ENCODE measurements around the gene SPSB3. TPM values are rescaled to one million over a fixed set of nuclear protein-coding genes. Genes with fewer than 3 reads are reported as not detected.

SPSB3 gene
- total RNA-seq = 100 to 1,000 TPM; 120 to 123 TPM
- polyA plus RNA-seq = 10 to 100 TPM; 38.0 to 42.0 (median 40.8) TPM
- total RNA-seq = 39.4 to 164 (median 61.1) reads per million in 6 experiments

DNA sequence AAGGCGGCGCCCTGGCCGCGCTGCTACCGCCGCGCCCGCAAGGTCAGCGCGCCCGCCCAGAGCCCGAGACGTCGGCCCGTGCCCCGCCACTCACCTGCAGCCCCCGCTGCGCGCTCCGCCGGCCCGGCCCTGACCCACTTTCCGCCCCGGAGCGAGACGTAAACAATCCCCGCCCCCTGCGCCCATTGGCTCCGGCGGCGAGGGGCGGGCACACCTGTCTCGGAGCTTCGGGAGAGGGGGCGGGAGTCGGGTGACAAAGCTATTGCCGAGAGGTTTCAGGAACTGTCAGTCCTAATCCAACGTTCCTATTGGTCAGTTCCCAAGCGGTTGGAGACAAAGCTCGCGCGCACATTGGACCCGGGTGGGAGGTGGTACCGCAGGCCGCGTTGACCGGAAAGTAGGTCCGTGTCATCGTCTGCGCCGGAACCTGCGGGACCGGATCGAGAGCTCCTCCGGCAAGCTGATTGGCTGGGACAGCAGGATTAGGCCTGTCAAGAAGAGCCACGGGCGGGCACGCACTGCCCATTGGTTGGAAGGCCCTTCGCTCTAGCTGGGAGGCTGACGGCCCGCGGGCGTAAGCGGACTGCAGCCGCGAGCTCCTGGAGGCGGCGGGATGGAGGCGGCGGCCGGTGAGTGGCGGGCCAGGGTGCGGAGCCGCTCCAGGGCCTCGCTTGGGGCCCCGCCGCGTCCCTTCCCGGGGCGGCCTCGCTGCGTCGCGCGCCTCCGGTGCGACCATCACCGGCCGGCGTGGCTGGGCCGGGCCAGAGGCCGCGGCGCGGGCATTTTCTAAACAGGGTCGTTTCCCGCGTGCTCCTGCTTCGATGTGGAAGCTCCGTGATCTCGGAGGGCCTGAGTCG is at the start of gene SPSB3, which contains the start of gene NUBP2:
SPSB3 (minus strand) TSS at position 164 of the 857 bp plus-strand sequence. CDS start 1,088 bp downstream, outside the sequence.
NUBP2 (plus strand) TSS at position 553 of the 857 bp plus-strand sequence; CDS start at position 614, 61 bp downstream.
- ATAC-seq (peak; percentile 86 to 87), DNase-seq (peak; percentile 90 to 99 (median 97))
- Mint-ChIP-seq H3K36me3 (peaks cover 0 to 13% (median 0%) of the 10 kb centered on the region in 3 donors), H3K9me3 (no peaks in the 10 kb centered on the region), H3K4me3 (peak within 1 kb of the TSS; percentile 83 to 97 (median 93)), H3K27ac (peak within 1 kb of the TSS; percentile 82 to 99 (median 93)), H3K27me3 (no peaks in the 10 kb centered on the region), H3K4me1 (peaks cover 8 to 52% (median 27%) of the 10 kb centered on the region in 4 donors)
- POLR2A ChIA-PET = interaction anchor here (0.6 to 5.6 kb wide), 37 partner anchors 9 to 891 kb away, joined by 3 to 118 read pairs (median 4); partner anchors contain the start of genes CCNF, EME2, FAHD1 and HAGH

DNA sequence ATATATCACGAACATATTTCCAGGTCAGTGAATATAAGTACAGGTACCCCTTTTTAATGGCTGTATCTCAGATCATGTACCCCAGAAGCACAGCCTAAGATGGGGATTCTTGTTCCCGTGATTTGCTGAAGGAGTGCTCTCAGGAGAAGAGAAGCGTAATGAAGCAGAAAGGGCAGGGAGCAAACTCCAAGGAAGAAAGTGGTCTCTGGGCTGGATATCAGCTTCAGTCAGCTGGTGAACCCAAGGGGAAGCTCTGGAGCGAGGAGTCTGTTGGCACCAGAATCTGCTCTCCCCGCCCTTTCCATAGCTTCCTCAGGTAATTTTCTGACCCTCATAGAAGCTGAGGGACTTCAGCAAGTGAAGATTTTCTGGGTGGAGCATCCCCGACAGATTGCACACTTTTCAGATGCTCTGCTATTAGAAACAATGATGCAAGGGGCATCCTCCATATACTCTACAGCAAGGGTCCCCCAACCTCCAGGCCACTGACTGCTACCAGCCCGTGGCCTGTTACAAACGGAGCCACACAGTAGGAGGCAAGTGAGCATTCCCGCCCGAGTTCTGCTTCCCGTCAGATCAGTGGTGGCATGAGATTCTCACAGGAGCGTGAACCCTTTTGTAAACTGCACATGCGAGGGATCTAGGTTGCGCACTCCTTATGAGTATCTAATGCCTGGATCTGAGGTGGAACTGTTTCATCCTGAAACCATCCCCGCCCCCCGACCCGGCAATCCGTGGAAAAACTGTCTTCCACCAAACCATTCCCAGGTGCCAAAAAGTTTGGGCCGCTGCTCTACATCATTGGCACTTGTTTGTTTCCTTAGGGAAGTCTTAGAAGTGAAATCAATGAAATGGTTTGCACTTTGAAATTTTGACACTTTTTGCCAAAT is 49.1 kb upstream of the SPSB3 start:
- peaks cover 11 to 36% (median 30%) of the 10 kb centered on the region in 4 donors for H3K4me1 Mint-ChIP-seq
- peak overlapping the region in 1 of 10 donors; percentile 47 for H3K27ac Mint-ChIP-seq
- H3K4me3 Mint-ChIP-seq = no peak overlapping the region
- no peak for DNase-seq
- H3K9me3 Mint-ChIP-seq = no peaks in the 10 kb centered on the region
- H3K36me3 Mint-ChIP-seq = peaks cover 0 to 11% (median 0%) of the 10 kb centered on the region in 3 donors
- no peak for ATAC-seq
- POLR2A ChIA-PET = no interaction called here
- H3K27me3 Mint-ChIP-seq = peaks cover 0 to 3% (median 0%) of the 10 kb centered on the region in 5 donors

DNA sequence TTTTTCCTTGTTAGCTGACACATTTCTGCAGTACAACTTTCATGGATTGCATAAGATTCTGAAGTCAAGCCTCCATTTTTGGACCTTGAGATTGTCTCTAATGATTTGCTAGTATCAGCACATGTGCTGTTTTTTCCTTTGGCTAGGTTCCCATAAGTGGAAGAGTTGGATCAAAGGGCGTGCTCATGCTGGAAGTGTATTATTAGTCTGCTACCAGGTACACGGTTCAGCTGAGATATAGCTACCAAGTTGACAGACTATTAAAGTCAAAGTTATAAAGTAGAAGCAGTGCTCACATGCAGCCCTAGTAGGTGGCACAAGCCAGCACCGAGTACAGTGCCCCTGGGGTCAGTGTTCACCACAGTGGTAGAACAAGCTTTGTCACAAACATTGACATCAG is 47.8 kb upstream of the SPSB3 start:
- Mint-ChIP-seq H3K4me1 (peaks cover 13 to 43% (median 34%) of the 10 kb centered on the region in 4 donors), H3K27me3 (peaks cover 0 to 3% (median 0%) of the 10 kb centered on the region in 5 donors), H3K9me3 (no peaks in the 10 kb centered on the region), H3K27ac (peak overlapping the region in 1 of 10 donors; percentile 65), H3K36me3 (peaks cover 0 to 11% (median 0%) of the 10 kb centered on the region in 3 donors), H3K4me3 (peak overlapping the region in 1 of 10 donors; percentile 4)
- POLR2A ChIA-PET = no interaction called here
- ATAC-seq (no peak), DNase-seq (no peak)

DNA sequence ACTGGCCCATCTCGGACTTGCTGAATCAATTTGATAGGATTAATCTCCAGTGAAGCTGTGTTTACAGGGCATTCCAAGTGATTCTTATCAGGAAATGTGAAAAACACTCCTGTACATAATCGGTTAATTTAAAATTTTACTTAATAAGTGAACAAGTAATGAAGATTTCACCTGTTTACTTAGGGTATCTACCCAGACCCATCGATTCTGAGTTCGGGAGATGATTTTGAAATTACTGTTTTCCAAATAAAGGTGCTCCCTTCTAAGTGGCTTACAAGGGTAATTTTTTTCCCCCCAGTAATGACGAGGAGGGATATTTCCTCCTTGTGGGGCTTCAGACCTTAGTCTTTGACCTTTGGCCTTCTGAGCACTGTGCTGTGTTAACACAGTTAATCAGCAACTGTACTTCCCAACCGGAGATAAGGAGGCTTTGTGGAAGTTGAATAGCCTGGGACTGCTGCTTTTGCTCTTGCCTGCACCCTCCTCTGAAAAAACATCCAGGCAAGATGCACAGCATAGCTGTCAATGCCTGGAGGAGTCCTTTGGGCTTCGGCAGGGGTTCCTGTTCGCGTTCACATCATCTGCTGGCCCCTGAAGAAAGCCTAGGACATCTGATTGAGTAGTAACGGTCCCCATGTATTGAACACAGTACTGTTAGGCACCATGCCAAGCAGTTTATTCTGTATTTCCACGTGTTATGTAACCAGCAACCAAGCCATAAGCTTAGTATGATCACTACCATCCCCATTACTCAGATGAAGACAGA is 46.5 kb upstream of the SPSB3 start:
- H3K36me3 Mint-ChIP-seq = peaks cover 0 to 14% (median 0%) of the 10 kb centered on the region in 3 donors
- POLR2A ChIA-PET = interaction anchor here (0.6 to 0.8 kb wide), 2 partner anchors 17 to 132 kb away, joined by 3 read pairs; no protein-coding TSS in a partner anchor
- ATAC-seq (no peak), DNase-seq (no peak)
- H3K27me3 Mint-ChIP-seq = peaks cover 0 to 3% (median 0%) of the 10 kb centered on the region in 5 donors
- H3K4me3 Mint-ChIP-seq = peak overlapping the region; percentile 11 to 75 (median 36)
- H3K27ac Mint-ChIP-seq = peak overlapping the region in 7 of 10 donors; percentile 22 to 80 (median 66)
- no peaks in the 10 kb centered on the region for H3K9me3 Mint-ChIP-seq
- peaks cover 18 to 56% (median 44%) of the 10 kb centered on the region in 4 donors for H3K4me1 Mint-ChIP-seq

DNA sequence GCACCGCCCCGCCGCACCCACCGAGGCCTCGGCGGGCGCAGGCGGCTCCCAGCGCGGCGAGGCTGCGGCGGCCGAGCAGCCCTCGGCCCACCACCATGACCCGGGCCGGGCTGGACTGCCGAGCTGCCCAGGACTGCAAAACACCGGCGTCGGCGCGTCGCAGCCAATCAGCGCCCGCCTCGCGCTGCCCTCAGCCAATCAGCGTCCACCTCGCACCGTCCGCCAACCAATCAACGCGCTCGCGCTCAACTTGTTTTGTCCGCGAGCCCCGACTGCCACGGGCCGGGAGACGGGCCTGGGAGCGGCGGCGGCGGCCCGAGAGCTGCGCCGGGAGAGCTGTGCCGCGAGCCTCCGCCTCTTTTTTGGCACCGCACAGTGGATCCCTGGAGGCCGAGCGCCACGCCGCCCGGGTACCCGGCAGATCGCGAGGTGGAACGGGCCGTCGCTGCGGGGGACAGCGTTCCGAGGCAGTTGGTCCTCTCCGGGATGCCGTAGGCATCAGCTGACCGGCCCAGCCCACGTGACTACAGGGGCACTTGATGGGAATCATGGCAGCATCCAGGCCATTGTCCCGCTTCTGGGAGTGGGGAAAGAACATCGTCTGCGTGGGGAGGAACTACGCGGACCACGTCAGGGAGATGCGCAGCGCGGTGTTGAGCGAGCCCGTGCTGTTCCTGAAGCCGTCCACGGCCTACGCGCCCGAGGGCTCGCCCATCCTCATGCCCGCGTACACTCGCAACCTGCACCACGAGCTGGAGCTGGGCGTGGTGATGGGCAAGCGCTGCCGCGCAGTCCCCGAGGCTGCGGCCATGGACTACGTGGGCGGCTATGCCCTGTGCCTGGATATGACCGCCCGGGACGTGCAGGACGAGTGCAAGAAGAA is 44.6 kb upstream of the SPSB3 start, which contains the start of the genes FAHD1 and HAGH:
FAHD1 (plus strand) TSS at position 516 of the 883 bp plus-strand sequence; CDS start at position 549, 33 bp downstream.
HAGH (minus strand) TSS at position 135 of the 883 bp plus-strand sequence; CDS start at position 97, 38 bp downstream.
- ATAC-seq (peak; percentile 84 to 87), DNase-seq (peak; percentile 82 to 99 (median 90))
- peaks cover 17 to 59% (median 45%) of the 10 kb centered on the region in 4 donors for H3K4me1 Mint-ChIP-seq
- H3K36me3 Mint-ChIP-seq = peaks cover 0 to 18% (median 0%) of the 10 kb centered on the region in 3 donors
- no peaks in the 10 kb centered on the region for H3K9me3 Mint-ChIP-seq
- peak within 1 kb of the TSS; percentile 87 to 97 (median 94) for H3K27ac Mint-ChIP-seq
- peak within 1 kb of the TSS; percentile 86 to 96 (median 92) for H3K4me3 Mint-ChIP-seq
- POLR2A ChIA-PET = interaction anchor here (0.6 to 2.9 kb wide), 15 partner anchors 12 to 388 kb away, joined by 3 to 25 read pairs (median 5); partner anchors contain the start of genes EME2, MRPS34, MSRB1 and NME3
- H3K27me3 Mint-ChIP-seq = peaks cover 0 to 3% (median 0%) of the 10 kb centered on the region in 5 donors

- POLR2A ChIA-PET = interaction anchor here (0.6 to 2.9 kb wide), 10 partner anchors 11 to 330 kb away, joined by 3 to 25 read pairs (median 5); partner anchors contain the start of genes MAPK8IP3, MSRB1, NUBP2 and RPS2
- no peaks in the 10 kb centered on the region for H3K9me3 Mint-ChIP-seq
- peaks cover 0 to 3% (median 0%) of the 10 kb centered on the region in 5 donors for H3K27me3 Mint-ChIP-seq
- peaks cover 0 to 20% (median 0%) of the 10 kb centered on the region in 3 donors for H3K36me3 Mint-ChIP-seq
- peak; percentile 74 to 75 for ATAC-seq
- peak overlapping the region; percentile 73 to 90 (median 86) for H3K4me3 Mint-ChIP-seq
- peaks cover 17 to 61% (median 44%) of the 10 kb centered on the region in 4 donors for H3K4me1 Mint-ChIP-seq
- H3K27ac Mint-ChIP-seq = peak overlapping the region in 9 of 10 donors; percentile 87 to 95 (median 92)
- peak in 9 of 10 donors; percentile 57 to 80 (median 64) for DNase-seq
Measured at GRCh38 chr16:1825864-1826690, 43.7 kb upstream of the SPSB3 start.

GRCh38 chr16:1825381-1825863 is 43.1 kb upstream of the SPSB3 start:
- ATAC-seq = no peak
- peaks cover 0 to 17% (median 0%) of the 10 kb centered on the region in 3 donors for H3K36me3 Mint-ChIP-seq

GRCh38 chr16:1823821-1824220 is 41.5 kb upstream of the SPSB3 start:
- Mint-ChIP-seq H3K27ac (peak overlapping the region in 7 of 10 donors; percentile 49 to 87 (median 64)), H3K36me3 (peaks cover 0 to 20% (median 0%) of the 10 kb centered on the region in 3 donors), H3K4me3 (peak overlapping the region in 8 of 10 donors; percentile 9 to 87 (median 36)), H3K9me3 (no peaks in the 10 kb centered on the region), H3K4me1 (peaks cover 15 to 42% (median 27%) of the 10 kb centered on the region in 4 donors), H3K27me3 (peaks cover 0 to 3% (median 0%) of the 10 kb centered on the region in 5 donors)
- POLR2A ChIA-PET = interaction anchor here (1.1 kb wide), 1 partner anchor 118 kb away, joined by 4 read pairs; the partner anchor contains the start of gene MAPK8IP3
- DNase-seq = no peak
- ATAC-seq = no peak

More at GRCh38 chr16:1825381-1825863, 43.1 kb upstream of the SPSB3 start:
- peaks cover 0 to 3% (median 0%) of the 10 kb centered on the region in 5 donors for H3K27me3 Mint-ChIP-seq
- peak overlapping the region; percentile 66 to 90 (median 85) for H3K4me3 Mint-ChIP-seq
- H3K9me3 Mint-ChIP-seq = no peaks in the 10 kb centered on the region
- no peak for DNase-seq
- peak overlapping the region in 9 of 10 donors; percentile 77 to 95 (median 92) for H3K27ac Mint-ChIP-seq
- H3K4me1 Mint-ChIP-seq = peaks cover 13 to 58% (median 39%) of the 10 kb centered on the region in 4 donors
- POLR2A ChIA-PET = interaction anchor here (0.6 to 2.9 kb wide), 5 partner anchors 30 to 329 kb away, joined by 3 to 25 read pairs (median 5); partner anchors contain the start of genes MAPK8IP3, NUBP2 and SPSB3

- Mint-ChIP-seq H3K4me3 (no peak overlapping the region), H3K4me1 (peaks cover 15 to 35% (median 22%) of the 10 kb centered on the region in 4 donors), H3K9me3 (no peaks in the 10 kb centered on the region), H3K36me3 (peaks cover 0 to 21% (median 0%) of the 10 kb centered on the region in 3 donors), H3K27me3 (peaks cover 0 to 3% (median 0%) of the 10 kb centered on the region in 5 donors), H3K27ac (peak overlapping the region in 2 of 10 donors; percentile 21 to 47)
- POLR2A ChIA-PET = interaction anchor here (0.6 kb wide), 1 partner anchor 1346 kb away, joined by 7 read pairs; no protein-coding TSS in a partner anchor
- no peak for ATAC-seq
- no peak for DNase-seq
Measured at GRCh38 chr16:1822801-1823200, 40.4 kb upstream of the SPSB3 start.

Measured in naive thymus-derived CD8-positive, alpha-beta T cell (primary cell).